ENCODE results near the gene LGALS7B.
"Not testable (repeated sequence)": the region's sequence is repeated elsewhere in the genome, so short reads cannot be mapped to it uniquely, and the experiment has no call there.

LGALS7B gene

DNA sequence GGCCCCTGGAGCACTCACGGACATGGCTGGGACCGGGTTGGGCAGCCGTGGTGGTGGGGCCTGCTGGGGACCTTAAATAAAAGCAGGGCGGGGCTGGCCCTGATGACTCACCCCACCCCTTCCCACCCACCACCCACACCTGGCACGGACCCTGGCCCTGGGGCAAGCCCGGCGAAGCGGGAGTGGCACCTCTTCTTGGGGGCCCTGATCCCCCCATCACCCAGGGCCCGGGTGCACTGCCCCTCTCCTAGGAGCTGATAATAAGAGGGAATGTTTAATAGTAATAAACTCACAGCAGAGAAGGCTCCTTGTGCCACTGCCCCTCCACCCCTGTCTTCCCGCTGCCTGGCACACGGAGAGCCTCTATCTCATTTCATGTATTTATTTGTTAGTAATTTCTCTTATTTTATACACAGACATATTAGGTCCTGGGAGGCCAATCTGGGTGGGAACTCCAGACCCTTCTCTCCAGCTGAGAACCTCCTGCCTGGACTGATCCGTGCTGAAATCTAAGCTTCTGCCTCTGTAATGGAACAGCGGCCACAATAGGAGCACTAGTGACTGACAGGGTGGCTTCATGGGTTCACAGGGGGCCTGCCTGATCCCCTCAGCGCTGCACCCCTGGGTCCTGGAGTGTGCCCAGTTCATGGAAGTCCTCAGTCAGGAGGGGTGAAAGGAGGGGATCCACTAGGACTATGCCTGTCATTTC, 15.4 kb upstream of the LGALS7B start, which contains the start of gene LGALS7:
Gene LGALS7, minus strand, starts transcription at position 49 of the 709 bp plus-strand sequence. Its CDS starts 25 bp downstream, at position 24.
- TF ChIP-seq, protein P1, sequence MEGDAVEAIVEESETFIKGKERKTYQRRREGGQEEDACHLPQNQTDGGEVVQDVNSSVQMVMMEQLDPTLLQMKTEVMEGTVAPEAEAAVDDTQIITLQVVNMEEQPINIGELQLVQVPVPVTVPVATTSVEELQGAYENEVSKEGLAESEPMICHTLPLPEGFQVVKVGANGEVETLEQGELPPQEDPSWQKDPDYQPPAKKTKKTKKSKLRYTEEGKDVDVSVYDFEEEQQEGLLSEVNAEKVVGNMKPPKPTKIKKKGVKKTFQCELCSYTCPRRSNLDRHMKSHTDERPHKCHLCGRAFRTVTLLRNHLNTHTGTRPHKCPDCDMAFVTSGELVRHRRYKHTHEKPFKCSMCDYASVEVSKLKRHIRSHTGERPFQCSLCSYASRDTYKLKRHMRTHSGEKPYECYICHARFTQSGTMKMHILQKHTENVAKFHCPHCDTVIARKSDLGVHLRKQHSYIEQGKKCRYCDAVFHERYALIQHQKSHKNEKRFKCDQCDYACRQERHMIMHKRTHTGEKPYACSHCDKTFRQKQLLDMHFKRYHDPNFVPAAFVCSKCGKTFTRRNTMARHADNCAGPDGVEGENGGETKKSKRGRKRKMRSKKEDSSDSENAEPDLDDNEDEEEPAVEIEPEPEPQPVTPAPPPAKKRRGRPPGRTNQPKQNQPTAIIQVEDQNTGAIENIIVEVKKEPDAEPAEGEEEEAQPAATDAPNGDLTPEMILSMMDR (conservative IDR thresholded peaks at IDR 0.05; ENCODE audit: low read depth): no peak
- peak within 1 kb of the TSS; percentile 84 for H3K27ac ChIP-seq
- no peak for DNase-seq (ENCODE audit: low spot score)
- ChIA-PET POLR2A (ENCODE audit: low non-redundant PET) (no interaction called here), CTCF (no interaction called here)

DNA sequence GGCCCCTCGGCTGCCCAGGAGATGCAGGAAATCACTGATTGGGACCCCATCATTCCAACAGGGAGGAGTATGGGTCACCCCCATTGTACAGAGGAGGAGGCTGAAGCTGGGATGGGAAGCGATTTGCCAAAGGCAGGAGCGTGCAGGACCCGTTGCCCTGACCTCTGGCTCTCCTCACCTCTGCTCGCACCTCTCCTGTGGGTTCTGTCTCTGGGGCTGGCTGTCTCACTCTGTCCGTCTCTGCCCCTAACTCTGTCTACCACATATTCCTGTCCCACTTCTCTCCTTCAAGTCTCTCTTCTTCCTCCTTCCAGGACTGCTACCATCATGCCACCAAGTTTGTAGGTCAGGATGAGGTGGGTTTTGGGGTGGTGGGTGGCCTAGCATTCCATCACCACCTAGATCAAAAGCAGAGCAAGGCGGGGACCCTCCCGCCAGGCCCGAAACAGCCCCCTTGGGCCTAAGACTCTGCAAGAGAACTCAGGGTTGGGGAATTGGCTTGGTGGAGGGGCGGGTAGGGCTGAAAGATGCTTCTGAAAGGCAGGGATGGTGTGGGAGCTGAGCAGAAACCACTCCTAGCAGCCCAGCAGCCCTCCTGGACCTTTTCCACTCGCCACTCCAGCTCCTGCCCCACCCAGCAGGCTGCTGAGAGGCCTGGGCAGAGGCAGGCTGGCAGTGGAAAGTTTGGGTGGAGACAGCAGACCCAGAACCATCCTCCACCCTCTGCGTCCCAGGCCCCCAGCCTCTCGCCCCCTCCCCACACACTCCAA, 14.6 kb upstream of the LGALS7B start:
- TF ChIP-seq, protein P1 (conservative IDR thresholded peaks at IDR 0.05; ENCODE audit: low read depth): no peak
- H3K27ac ChIP-seq: peak overlapping the region; percentile 84
- no peak for DNase-seq (ENCODE audit: low spot score)
- POLR2A ChIA-PET (ENCODE audit: low non-redundant PET): no interaction called here
- CTCF ChIA-PET: interaction anchor here (0.6 to 1.0 kb wide), 2 partner anchors 12 to 64 kb away, joined by 3 to 4 read pairs; no protein-coding TSS in a partner anchor

DNA sequence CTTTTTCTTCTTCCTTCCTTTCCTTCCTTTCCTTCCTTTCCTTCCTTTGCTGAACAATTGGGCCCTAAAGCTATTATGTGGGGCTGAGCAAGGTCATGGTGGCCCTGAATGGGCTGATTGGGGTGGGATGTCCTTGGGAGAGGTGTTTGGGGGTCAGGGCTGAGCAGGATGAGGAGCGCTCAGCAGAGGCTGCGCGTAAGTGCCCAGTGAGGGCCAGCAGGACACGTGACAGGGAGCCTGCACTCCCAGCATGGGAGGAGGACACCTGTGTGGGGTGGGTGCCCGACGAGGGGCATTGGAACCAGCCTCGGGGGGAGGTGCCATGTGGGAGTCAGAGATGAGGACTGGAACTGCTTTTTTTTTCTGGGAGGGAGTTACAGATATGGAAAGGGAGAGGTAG, 10.3 kb upstream of the LGALS7B start:
- no peak for DNase-seq (ENCODE audit: low spot score)
- CTCF ChIA-PET: interaction anchor here (1.0 kb wide), 1 partner anchor 9 kb away, joined by 4 read pairs; no protein-coding TSS in a partner anchor
- H3K27ac ChIP-seq: no peak overlapping the region
- TF ChIP-seq, protein P1 (conservative IDR thresholded peaks at IDR 0.05; ENCODE audit: low read depth): no peak
- POLR2A ChIA-PET (ENCODE audit: low non-redundant PET): no interaction called here

DNA sequence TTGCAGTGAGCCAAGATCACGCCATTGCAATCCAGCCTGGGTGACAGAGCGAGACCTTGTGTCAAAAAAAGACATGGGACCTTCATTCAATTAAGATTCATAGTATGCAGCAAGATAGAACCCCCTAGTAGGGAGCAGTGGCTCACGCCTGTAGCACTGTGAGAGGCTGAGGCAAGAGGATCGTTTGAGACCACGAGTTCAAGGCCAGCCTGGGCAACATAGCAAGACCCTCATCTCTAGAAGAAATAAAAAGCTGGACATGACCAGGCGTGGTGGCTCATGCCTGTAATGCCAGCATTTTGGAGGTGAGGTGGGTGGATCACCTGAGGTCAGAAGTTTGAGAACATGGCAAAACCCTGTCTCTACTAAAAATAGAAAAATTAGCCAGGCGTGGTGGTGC, 8.6 kb upstream of the LGALS7B start:
- TF ChIP-seq, protein P1 (conservative IDR thresholded peaks at IDR 0.05; ENCODE audit: low read depth): no peak
- ChIA-PET POLR2A (ENCODE audit: low non-redundant PET) (no interaction called here), CTCF (no interaction called here)
- DNase-seq (ENCODE audit: low spot score): no peak
- H3K27ac ChIP-seq: no peak overlapping the region

DNA sequence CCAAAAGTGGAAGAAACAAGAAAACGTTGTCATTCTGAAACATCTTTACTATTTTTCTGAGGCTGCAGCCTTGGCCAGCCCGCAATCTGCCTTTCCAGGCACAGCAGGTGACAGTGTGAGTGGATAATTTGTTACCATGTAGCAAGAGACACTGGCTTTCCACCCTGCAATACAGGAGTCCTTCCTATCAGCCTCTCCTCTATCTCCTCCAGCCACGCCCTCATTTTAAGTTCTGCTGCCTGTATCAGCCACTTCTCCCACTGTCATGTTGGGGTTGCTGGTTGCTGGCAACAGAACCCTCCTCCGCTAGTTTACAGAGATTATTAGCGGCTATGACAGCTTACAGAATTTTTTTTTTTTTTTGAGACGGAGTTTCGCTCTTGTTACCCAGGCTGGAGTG, 7.9 kb upstream of the LGALS7B start:
- TF ChIP-seq, protein P1 (conservative IDR thresholded peaks at IDR 0.05; ENCODE audit: low read depth): no peak
- CTCF ChIA-PET: no interaction called here
- POLR2A ChIA-PET (ENCODE audit: low non-redundant PET): no interaction called here
- no peak overlapping the region for H3K27ac ChIP-seq
- DNase-seq (ENCODE audit: low spot score): no peak

DNA sequence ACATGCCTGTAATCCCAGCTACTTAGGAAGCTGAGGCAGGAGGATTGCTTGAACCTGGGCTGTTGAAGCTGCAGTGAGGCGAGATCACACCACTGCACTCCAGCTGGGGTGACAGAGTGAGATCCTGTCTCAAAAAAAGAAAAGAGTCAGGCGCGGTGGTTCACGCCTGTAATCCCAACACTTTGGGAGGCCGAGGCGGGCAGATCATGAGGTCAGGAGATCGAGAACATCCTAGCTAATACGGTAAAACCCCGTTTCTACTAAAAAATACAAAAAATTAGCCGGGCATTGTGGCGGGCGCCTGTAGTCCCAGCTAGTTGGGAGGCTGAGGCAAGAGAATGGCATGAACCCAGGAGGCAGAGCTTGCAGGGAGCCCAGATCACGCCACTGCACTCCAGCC, 6.8 kb upstream of the LGALS7B start:
- H3K27ac ChIP-seq; DNase-seq (ENCODE audit: low spot score); POLR2A ChIA-PET (ENCODE audit: low non-redundant PET); CTCF ChIA-PET: not testable (repeated sequence)

DNA sequence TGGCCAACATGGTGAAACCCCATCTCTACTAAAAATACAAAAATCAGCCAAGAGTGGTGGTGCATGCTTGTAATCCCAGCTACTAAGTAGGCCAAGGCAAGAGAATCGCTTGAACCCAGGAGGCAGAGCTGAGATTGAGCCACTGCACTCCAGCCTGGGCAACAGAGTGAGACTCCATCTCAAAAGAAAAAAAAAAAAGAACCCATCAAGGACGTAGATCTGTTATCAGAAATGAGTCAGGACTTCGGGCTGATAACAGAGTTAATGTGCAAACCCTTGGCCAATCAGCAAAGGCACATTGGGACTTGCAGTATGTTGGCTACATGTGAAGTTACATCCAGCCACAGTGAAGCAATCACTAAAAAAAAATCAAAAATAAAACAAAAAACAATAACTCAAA, 4.8 kb upstream of the LGALS7B start:
- DNase-seq (ENCODE audit: low spot score): no peak
- no peak overlapping the region for H3K27ac ChIP-seq
- ChIA-PET POLR2A (ENCODE audit: low non-redundant PET) (no interaction called here), CTCF (no interaction called here)
- TF ChIP-seq, protein P1 (conservative IDR thresholded peaks at IDR 0.05; ENCODE audit: low read depth): no peak

All from RWPE1 (cell line).